HG03064 (cell line): ENCODE results near the gene CCDC171.

Source experiments
- ATAC-seq: cut with Tn5 transposase; IDR thresholded peaks from one replicate; pipeline ENCODE4 v1.9.1; 2021; ENCODE audit warnings: low read depth; ENCODE audit not compliant: unreplicated experiment

Gene CCDC171

DNA sequence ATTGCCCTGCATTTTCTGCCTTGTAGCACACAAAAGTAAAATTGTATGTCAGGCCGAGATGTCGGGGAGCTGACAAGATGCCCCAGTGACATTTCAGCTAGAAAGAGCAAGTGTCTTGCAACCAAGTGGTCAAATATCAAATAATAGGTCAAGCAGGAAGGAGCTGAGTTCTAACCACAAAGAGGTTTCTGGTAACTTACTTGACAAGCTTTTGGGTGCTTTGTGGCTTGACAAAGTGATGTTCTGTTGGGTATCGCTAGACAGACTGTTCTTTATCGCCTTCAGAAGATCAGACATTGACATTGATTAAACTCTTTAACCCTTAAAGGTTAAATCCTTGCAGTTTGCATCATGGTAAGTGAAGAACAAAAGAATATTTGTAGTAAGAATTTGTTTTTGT is 419.9 kb downstream of the CCDC171 start:
- no peak for ATAC-seq

DNA sequence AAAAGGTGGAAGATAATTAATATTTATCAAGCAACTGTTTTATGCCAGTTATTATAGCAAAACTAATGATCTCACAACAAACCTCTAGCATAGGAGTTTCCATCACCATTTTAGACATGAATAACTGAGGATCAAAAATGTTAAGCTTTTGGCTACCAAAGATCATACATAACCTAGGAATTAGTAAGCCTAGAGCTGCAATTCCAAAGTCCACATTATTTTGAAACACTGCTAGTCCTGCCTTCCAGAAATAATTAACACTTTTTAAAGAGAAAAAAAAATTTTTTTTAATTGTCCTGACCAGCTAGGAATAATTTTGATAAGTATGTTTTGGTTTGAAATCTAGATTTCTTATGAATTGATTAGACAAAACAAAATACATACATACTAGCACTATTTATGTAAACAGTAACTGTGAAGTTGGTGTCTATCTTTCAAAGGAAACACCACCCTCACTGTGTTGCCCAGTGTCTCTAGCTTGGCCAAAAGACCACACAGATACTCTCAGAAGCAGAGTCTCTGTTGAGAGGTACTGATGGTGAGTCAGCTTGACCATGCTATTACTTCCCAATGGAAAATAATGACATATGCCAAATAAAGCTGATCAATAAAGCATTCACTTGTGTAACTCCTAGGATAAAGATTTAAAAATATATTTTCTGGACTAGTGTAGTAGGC is 422.4 kb downstream of the CCDC171 start:
- no peak for ATAC-seq

DNA sequence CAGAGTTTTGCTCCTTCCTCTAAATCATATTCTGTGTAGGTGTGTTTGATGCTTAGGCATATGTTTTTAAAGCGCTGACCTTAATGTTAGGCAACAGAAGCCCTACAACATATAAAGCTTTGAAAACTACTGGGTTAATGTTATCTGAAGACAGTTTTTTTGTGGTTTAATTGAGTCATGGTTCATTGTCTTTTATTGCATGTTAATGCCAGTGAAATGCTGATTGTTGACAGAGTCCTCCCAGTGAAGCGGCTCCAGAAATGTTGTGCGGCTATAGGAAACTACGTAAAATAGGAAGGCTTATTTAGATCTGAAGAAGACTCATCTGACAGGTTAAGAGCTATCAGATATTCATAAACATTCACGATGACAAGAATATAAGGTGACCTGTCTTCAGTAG is 424.6 kb downstream of the CCDC171 start:
- no peak for ATAC-seq

DNA sequence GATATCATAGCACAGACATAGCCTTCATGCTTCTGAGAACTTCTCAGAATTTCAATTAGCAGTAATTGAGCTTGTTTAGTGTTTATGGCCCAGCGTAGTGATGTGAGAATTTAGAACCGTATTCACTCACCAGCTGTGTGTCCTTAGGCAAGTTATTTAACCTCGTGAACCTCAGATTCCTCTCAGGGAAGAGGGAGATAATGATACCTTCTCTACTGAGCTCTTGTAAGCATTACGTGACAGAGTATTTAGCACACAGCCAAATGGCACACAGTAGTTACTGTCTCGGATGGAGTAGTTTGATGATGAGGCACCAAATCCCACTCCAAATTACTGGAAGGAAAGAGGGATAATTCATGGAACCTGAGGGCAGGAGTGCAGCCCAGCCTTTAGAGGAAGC is 429.3 kb downstream of the CCDC171 start:
- ATAC-seq: no peak

DNA sequence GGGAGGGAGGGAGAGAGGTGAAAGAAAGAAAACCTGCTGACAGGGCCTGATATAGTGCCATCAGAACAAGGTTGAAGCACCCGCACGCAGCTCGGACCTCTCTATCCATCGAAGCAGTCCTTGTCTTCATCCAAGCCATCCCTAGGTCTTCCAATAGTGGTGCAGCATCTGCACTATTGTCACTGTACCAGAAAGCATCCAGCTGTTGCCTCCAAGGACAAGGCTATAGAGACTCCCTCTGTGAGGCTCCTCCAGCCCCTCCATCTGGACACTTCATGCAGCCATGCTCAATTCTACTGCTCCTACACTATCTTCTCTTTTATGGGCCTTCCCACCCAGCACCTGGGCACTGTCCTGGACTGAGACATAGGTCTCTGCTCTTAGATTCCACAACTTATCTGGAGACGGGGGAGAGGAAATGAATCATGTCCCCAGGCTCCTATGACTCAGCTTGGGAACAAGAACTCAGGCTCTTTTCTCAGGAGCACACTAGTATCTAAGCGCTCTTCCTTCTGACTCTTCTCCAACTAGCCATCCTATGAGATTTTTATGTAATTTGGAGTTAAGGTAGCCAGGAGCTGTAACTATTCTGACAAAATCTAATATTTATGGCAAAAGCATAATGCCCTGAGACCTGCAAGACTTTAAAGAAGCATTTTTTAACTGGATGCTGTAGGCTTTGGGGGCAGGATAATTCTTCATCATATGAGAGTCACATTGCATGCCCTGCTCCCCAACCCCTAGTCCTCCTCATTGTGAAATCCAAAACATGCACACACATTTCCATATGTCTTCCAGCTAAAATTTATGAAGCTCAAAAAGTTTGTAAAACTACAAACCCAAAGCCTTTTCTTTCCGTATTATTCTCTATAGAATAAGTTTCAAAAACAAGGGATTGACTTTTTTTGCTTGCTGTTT is 446.8 kb downstream of the CCDC171 start:
- no peak for ATAC-seq

DNA sequence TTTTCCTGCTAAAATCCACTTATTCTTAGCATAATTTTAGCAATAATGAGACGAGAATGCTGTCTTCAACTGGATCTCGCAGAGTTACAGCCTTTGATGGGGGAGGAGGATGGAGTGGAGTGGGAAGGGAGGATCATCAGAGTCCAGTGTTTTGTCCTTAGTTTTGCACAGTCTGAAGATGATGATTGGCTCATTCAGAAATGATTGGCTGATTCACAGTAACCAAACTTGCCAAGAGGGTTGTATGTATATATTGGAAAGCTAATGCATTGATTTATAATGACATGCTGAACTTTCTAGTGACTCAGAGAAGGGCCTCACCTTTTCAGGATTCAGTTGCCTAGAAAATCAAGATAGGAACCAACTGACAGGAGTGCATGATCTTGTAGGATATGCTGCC is 448.0 kb downstream of the CCDC171 start:
- ATAC-seq: no peak

DNA sequence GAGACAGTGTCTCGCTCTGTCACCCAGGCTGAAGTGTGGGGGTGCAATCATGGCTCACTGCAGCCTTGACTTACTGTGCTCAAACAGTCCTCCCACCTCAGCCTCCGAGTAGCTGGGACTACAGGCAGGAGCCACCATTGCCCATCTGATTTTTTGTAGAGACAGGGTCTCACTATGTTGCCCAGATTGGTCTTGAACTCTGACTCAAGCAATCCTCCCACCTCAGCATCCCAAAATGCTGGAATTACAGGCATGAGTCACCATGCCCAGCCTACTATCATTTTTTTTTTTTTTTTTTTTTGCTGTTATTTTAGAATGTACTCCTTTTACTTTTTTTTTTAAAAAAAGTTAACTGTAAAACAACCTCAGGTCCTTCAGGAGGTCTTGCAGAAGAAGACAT is 449.0 kb downstream of the CCDC171 start:
- ATAC-seq: no peak

DNA sequence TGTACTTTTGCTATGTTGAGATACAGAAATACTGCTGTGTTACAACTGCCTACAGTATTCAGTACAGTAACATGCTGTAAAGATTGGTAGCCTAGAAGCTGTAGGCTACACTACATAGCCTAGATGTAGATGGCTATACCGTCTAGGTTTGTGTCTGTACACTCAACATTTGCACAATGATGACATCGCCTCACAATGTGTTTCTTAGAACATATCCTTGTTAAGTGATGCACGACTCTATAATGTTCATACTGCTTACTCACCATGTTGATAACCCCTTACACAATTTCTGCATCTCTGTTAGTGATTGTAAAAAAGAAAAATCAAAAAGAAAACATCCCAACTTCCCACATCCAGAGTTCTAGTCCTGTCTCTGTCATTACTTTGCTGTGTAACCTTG is 450.0 kb downstream of the CCDC171 start:
- ATAC-seq: no peak

DNA sequence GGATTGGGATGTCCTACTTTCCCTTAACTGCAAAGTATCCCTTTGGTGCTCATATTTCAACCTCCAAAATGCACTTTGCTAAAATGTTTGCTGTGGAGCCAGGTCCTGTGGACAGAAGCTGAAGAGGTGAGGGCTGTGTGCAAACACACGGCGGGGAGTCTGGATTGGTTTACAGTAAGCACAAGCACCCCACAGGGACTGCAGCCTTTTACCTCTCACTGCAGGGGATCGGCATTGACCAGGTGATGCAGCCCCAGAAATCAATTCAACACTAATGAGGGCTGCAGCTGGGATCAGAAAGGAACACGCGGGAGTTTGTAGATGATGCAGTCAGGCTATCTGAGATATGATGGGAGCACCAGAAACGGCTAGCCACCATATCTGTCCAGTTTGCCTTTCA is 450.9 kb downstream of the CCDC171 start:
- no peak for ATAC-seq

DNA sequence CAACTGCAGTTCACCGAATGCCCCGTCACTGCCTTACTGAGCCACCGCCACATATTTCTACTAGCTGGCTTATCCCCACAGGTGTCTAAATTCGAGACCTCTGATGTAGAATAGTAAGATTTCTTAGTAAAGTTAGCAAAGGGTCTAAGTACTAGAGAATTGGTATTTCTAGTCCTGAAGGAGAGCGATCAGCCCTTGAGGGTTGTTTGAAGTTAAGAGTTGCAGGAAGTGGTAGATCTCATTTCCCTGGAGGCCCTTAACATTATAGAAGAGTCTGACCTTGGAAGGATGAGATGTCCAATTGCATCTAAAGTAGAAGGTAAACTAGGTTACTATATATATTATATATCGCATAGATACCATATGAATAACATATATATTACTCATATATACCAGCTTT is 451.8 kb downstream of the CCDC171 start:
- no peak for ATAC-seq

DNA sequence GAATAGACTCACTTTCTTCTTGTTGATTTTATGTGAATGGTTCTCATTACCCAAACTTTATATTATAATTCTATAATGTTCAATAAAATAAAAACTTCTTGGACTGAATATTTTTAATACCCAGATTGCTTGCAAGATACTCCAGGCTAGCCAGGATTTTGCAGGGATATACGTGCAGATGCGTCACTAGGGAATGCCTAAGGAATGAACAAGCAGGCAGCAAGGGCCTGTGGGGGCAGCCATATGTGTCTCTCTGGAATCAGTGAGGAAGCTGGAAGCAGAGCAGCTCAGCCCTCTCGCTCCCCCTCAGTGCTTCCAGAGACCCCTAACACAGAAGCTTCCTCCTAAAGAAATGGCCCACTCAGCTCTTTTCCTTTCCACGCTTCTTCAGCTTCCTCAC is 457.4 kb downstream of the CCDC171 start:
- no peak for ATAC-seq

DNA sequence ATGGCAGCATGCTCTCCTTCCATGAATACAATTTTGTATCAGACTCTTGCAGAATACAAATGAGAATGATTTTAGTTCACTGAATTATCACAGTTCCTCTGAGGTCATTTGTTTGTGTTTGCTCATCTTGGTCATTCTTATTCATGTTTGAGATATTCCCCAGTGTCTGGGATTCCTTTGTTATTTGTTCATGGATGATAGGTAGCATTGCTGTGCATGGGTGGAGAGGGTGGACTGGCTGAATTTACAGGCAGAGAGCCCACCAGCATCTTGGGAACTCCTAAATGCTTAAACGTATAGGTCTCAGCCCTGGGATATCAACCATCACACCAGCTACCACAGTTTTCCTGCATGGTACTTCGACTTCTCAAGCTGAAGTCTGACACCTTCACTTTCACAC is 459.8 kb downstream of the CCDC171 start:
- ATAC-seq: no peak

DNA sequence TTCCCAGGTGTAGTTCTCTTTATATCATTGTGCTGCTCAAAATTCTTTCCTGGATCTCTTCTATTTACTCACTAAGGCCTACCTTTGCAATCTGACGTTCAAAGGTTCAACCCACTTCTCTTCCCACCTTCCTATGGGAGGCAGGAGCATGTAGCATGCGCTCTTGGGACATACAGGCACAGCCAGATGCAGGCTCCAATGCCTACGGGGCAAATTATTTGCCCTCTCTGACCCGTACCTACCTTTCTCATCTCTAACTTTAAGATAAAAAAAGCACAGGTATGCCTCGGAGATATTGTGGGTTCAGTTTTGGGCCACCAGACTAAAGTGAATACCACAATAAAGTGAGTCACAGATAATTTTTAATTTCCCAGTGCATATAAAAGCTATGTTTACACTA is 460.5 kb downstream of the CCDC171 start:
- ATAC-seq: no peak

DNA sequence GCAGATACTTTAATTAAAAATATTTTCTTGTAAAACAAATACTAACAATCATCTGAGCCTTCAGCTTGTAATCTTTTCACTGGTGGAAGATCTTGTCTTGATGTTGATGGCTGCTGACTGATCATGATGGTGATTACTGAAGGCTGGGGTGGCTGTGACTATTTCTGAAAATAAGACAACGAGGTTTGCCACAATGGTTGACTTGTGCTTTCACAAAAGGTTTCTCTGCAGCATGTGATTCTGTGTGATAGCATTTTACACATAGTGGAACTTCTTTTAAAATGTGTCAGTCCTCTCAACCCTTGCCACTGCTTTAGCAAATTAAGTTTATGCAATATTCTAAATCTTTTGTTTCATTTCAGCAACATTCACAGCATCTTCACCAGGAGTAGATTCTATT is 461.0 kb downstream of the CCDC171 start:
- no peak for ATAC-seq

DNA sequence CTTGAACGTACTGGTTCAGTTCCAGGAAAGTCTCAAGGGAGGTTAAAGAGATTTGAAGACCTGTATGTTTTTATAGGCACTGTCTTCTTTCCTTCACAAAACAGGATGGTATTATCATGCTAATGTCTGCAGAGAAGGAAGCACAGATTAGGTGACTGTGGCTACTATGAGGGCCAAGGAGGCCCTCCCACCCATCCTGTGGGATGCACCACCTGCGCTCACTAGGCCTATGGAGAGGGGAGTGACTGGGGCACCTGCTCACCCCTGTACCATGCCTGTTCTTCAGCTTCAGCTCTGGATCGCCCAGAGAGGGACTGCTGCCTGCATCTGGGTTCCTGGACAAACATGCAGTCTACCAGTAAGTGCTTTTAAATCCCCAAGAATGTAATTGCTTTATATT is 469.4 kb downstream of the CCDC171 start:
- no peak for ATAC-seq

DNA sequence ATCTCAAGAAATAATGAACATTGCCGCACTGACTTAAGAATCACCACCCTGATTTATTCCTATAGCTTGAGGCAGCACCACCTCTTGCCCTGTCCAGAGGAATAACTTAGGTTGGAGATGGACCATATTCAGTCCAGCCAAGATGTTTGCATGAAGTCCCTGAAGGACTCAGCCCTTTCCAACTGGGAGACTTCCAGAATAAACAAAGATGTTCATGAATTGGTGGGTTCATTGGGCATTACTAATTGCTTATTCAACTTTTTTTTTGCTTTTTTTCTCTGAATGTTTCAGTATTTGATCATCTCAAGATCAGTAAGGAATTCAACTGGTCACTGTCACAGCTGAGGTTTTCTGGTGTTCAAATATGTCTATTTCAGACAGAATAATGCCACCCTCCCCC is 470.6 kb downstream of the CCDC171 start:
- no peak for ATAC-seq
